HL-60 (cell line): ENCODE measurements around the gene RAP1A.

ENCODE experiments used
- CTCF ChIP-seq: IDR thresholded peaks from one replicate; pipeline ENCODE4 v1.5.1; 2011; ENCODE audit warnings: low read length, control low read depth, inconsistent platforms; ENCODE audit not compliant: insufficient read depth
- REST ChIP-seq: IDR thresholded peaks from 2 replicates; pipeline ENCODE4 v1.6.1; 2012; ENCODE audit warnings: low read depth; ENCODE audit not compliant: insufficient replicate concordance

DNA sequence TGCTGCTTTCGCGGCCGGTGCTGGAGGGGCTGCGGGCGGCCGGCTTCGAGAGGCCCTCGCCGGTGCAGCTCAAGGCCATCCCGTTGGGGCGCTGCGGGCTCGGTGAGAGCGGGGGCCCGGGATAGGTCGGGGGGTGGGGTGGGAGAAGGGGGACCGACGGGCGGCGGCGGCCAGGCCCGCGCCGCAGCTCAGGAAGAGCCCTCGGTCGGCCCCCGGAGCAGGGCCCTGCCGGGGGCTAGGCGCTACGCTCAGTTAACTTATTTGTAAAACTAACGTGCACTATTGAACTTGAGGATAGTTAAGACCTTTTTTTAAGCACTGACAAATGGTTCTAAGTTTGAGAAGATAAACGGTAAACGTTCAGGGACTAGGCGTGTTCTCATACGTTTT is 136.5 kb downstream of the RAP1A start:
- TF ChIP-seq REST (no peak), CTCF (no peak)
